Bronchial epithelial cell (primary cell): ENCODE measurements around the gene SIGLEC9. TPM values are rescaled to one million over a fixed set of nuclear protein-coding genes. Genes with fewer than 3 reads are reported as not detected.

Source experiments
- DNase-seq: peaks from one replicate; pipeline ENCODE4 v3.0.0-alpha.2; 2010; ENCODE audit warnings: low read depth
- FAIRE-seq: peaks from 2 replicates; lab custom pipeline; 2011; peaks lifted over from hg19 to GRCh38; lab: Jason Lieb, UNC
- H3K27me3 ChIP-seq: 2 replicates; pipeline ENCODE4 v1.5.1; 2011; ENCODE audit warnings: low read length; ENCODE audit not compliant: control insufficient read depth, insufficient read depth
- H3K36me3 ChIP-seq: 2 replicates; pipeline ENCODE4 v1.5.1; 2011; ENCODE audit warnings: low read length; ENCODE audit not compliant: control insufficient read depth, insufficient read depth
- H3K4me3 ChIP-seq: 2 replicates; pipeline ENCODE4 v1.5.1; 2011; ENCODE audit warnings: mild to moderate bottlenecking, low read depth, low read length, control low read depth
- CTCF ChIP-seq: IDR thresholded peaks from 2 replicates; pipeline ENCODE4 v1.5.1; 2011; ENCODE audit warnings: mild to moderate bottlenecking, moderate library complexity, low read length, control low read depth, inconsistent platforms; ENCODE audit not compliant: insufficient read depth, severe bottlenecking
- total RNA-seq: library from RNA; depleted of rRNA; stranded (reverse); fragments of >200 nt; gene quantifications from 2 replicates; pipeline ENCODE4 v1.2.1, GENCODE V29; 2014

SIGLEC9 gene
- total RNA-seq, 1 donor from 2014 or later = not detected

- no peak for TF ChIP-seq CTCF
Measured at GRCh38 chr19:51161266-51161665, 36.6 kb downstream of the SIGLEC9 start.

DNA sequence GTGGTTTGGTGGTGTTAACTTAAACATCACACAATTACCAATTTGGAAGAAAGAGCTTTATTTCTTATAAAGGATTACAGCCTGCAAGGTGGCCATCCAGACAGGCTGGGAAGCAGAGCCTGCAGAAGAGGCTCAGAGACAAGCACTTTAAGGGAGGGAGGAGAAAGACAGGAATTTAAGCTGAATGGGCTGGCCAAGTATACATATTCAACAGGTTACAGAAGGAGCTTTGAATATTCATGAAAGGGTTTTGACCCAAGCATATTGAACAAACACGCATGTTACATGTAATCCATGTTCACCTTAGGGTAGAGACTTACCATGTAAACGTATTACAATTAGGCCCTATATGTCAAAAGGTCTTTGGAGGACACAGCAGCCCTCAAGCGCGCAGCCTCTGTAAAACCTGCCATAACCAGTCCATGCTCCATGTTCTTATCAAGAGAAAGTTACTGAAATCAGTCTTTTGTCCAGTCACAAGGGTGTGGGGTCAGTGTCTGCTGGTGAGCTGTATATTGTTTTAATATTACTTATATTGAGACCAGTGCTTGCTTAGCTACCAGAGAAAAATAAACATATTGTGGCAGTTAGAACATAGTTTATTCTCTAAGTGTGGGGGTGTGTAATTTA is 37.3 kb downstream of the SIGLEC9 start:
- DNase-seq = no peak
- no peaks in the 10 kb centered on the region for H3K27me3 ChIP-seq
- H3K4me3 ChIP-seq = no peak overlapping the region
- no peak for FAIRE-seq
- no peaks in the 10 kb centered on the region for H3K36me3 ChIP-seq
- no peak for TF ChIP-seq CTCF

More at GRCh38 chr19:51161266-51161665, 36.6 kb downstream of the SIGLEC9 start:
- Histone ChIP-seq H3K4me3 (no peak overlapping the region), H3K27me3 (no peaks in the 10 kb centered on the region), H3K36me3 (no peaks in the 10 kb centered on the region)
- FAIRE-seq (no peak), DNase-seq (peak; percentile 55)

DNA sequence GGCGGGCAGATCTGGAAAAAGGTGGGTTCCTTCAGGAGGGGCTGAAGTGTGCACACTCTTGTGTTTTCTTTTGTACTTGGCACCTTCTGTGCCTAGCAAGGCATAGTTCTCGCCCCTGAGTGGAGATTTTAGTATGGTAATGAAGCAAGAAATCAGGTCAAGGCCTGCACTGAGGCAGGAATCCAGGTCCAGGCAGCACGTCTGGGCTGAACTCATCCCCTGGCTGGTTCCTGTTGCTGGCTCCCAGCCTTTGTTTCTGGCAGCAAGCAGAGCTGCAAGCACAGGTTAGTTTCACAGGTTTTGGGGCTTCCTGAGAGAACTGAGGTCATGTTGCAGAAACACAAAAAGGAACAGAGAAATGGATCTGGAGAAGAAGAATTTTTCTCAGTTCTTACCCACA is 38.6 kb downstream of the SIGLEC9 start:
- DNase-seq (peak; percentile 42), FAIRE-seq (no peak)
- Histone ChIP-seq H3K4me3 (no peak overlapping the region), H3K36me3 (no peaks in the 10 kb centered on the region), H3K27me3 (no peaks in the 10 kb centered on the region)
- TF ChIP-seq CTCF = no peak

DNA sequence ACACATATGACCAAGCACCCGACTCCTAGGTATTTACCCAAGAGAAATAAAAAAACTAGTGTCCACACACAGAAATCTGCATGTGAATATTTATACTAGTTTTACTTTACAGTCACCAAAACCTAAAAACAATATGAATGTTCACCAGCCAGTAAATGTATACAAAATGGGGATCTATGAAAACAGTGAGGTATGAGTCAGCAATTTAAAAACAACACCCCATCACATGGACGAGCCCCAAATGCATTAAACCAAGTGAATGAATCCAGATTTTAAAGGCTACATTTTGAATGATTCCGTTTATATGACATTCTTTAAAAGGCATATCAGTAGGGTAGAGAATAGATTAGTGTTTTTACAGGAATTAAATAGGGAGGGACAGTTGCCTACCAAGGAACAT is 39.5 kb downstream of the SIGLEC9 start:
- FAIRE-seq = no peak
- no peak overlapping the region for H3K4me3 ChIP-seq
- no peak for TF ChIP-seq CTCF
- no peaks in the 10 kb centered on the region for H3K27me3 ChIP-seq
- no peak for DNase-seq
- H3K36me3 ChIP-seq = no peaks in the 10 kb centered on the region

GRCh38 chr19:51166846-51167490 is 42.3 kb downstream of the SIGLEC9 start:
- DNase-seq (no peak), FAIRE-seq (no peak)
- no peaks in the 10 kb centered on the region for H3K27me3 ChIP-seq
- no peak overlapping the region for H3K4me3 ChIP-seq
- TF ChIP-seq CTCF = no peak
- no peaks in the 10 kb centered on the region for H3K36me3 ChIP-seq
